ENCODE data around the gene LRRC17.

GRCh38 chr7:102873470-102874165, 39.2 kb upstream of the LRRC17 start:
- TF ChIP-seq CTCF (IDR thresholded peaks at IDR 0.05), result no peak
- no peak for TF ChIP-seq POLR2A (IDR thresholded peaks at IDR 0.05)
